ENCODE measurements around the gene EAF2.

DNA sequence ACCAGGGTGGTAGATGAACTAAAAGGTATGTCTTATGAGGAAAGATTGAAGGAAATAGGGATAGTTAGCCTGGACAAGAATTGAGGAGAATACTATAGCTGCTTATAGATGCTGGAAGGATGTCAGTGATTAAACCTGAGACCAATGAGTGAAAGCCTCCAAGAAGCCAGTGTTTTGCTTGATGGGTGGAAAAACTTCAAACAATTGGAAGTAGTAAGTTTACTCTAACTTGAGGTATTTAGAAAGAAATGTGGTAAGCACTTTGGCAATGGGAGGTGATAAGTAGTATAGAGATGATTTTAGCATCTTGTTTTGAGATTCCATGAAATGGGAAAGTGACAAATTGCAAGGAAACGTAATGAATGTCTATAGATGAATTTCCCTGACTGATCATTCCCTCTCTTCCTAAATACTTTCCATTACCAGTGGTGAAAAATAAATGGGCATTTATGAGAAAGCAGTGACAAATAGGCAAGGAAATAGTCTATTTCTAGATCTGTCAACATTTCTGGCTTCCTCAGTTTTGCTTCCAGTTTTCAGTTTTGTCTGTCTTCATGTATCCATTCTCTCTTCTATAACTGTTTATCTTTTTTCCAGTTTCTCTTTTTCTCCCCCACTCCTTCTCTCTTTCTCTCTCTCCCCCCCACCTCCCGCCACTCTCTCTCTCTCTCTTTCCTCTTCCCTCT is 78.4 kb downstream of the EAF2 start:
- no peak for TF ChIP-seq POLR2A (IDR thresholded peaks at IDR 0.05)
- no peak for TF ChIP-seq CTCF (IDR thresholded peaks at IDR 0.05)
